ENCODE results near the gene IFITM5.
"Not testable (repeated sequence)": the region's sequence is repeated elsewhere in the genome, so short reads cannot be mapped to it uniquely, and the experiment has no call there.

DNA sequence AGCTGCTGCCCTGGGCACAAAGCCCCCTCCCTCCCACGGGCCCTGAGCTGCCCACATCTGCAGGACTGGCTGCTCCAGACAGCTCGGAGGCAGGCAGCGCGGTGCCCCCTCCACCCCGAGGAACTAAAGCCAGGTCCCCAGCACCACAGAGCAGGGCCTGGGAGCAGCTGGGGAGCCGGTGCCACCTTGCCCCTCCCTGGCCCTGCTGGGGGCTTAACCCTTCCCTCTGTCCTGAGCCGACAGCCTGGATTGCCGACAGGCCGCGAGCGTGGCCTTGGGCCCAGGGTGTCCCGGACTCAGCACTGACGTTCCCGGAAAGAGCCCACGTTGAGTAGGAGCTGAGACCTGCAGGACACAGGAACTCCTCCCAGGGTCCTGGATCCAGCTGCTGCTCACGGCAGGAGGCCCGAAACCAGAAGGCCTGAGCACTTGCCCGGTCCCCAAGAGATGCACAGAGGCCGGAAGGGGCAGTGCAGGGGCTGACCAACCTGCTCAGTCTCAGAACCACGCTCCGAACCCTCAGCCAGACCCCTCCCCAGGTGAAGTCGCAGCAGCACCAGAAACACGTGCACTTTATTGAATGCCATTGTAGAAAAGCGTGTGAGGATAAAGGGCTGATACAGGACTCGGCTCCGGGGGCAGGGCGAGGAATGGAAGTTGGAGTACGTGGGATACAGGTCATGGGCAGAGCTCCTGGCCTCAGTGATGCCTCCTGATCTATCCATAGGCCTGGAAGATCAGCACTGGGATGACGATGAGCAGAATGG lies 20.0 kb upstream of the IFITM5 start:
- TF ChIP-seq, protein P1, sequence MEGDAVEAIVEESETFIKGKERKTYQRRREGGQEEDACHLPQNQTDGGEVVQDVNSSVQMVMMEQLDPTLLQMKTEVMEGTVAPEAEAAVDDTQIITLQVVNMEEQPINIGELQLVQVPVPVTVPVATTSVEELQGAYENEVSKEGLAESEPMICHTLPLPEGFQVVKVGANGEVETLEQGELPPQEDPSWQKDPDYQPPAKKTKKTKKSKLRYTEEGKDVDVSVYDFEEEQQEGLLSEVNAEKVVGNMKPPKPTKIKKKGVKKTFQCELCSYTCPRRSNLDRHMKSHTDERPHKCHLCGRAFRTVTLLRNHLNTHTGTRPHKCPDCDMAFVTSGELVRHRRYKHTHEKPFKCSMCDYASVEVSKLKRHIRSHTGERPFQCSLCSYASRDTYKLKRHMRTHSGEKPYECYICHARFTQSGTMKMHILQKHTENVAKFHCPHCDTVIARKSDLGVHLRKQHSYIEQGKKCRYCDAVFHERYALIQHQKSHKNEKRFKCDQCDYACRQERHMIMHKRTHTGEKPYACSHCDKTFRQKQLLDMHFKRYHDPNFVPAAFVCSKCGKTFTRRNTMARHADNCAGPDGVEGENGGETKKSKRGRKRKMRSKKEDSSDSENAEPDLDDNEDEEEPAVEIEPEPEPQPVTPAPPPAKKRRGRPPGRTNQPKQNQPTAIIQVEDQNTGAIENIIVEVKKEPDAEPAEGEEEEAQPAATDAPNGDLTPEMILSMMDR (IDR thresholded peaks at IDR 0.05): peak in 1 of 6 experiments; percentile 4
- not testable (repeated sequence) for TF ChIP-seq POLR2A (IDR thresholded peaks at IDR 0.05)
